ENCODE data around the gene CBLN3. TPM values are rescaled to one million over a fixed set of nuclear protein-coding genes. Genes with fewer than 3 reads are reported as not detected.
"Not testable (repeated sequence)": the region's sequence is repeated elsewhere in the genome, so short reads cannot be mapped to it uniquely, and the experiment has no call there.

CBLN3 gene
- total RNA-seq (10 to 100 TPM in 1 of 2 donors, 1 to 10 TPM in 1; 4.3 to 10.2 TPM), polyA plus RNA-seq (1 to 10 TPM; 1.3 to 5.6 TPM)
- long read RNA-seq, donor 1, partial matches to known transcripts: 2 of 5 reads
- long read RNA-seq, donor 1, other reads (novel, unspliced or antisense): 1 of 5 reads
- long read RNA-seq, donor 2, partial matches to known transcripts: 0 of 3 reads
- long read RNA-seq, donor 2, other reads (novel, unspliced or antisense): 0 of 3 reads

DNA sequence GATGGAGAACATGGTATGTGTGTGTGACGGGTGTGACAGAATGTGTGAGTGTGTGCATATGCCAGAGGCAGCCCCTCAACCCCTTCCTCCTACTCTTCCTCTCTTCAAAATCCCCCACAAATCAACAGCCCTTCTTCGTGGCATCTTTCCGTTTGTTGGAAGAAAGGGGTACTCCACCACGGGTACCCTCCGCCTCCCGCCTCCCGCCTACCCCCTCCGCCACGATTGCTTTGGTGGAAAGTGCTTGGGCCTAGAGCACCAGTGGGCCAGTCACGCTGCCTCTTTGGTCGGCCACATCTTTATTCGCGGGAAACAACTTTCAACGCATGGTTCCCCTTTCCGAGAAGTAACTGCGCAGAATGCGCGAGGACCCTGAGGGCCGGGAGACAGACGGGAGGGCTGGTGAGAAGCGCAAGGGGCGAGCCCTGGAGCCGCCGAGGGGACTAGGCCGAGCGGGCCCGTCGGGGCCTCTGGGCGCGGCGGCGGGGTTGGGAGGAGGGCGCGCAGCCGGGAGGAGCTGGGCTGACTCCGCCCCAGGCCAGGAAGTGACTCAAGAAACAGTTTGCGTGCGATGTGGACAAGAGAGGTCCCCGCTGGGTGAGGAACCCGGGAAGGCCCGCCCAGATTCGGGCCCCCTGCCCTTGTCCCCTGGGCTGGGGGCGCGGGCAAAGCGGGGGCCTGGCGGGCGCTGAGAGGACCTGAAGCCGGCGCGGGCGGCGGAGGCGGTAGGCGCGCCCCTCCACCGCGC is at the start of gene CBLN3, which contains the start of gene KHNYN:
CBLN3 (minus strand) TSS at position 274 of the 748 bp plus-strand sequence. CDS start 614 bp downstream, outside the sequence.
KHNYN (plus strand) TSS at position 560 of the 748 bp plus-strand sequence. CDS start 777 bp downstream, outside the sequence.
- Histone ChIP-seq H3K4me1 (ENCODE audit: control insufficient read depth in 1 of 2, insufficient read depth in 2 of 2, low read length in 2 of 2) (no peaks in the 10 kb centered on the region), H3K4me3 (ENCODE audit: low read length in 2 of 2) (peak within 1 kb of the TSS; percentile 60 to 66), H3K27ac (ENCODE audit: low read depth in 1 of 2, low read length in 2 of 2) (peak within 1 kb of the TSS; percentile 90 to 94), H3K27me3 (ENCODE audit: control insufficient read depth in 1 of 2, insufficient read depth in 2 of 2, low read length in 1 of 2) (no peaks in the 10 kb centered on the region), H3K9me3 (ENCODE audit: control insufficient read depth, low read length) (no peaks in the 10 kb centered on the region), H3K36me3 (ENCODE audit: control insufficient read depth in 1 of 2, insufficient read depth in 2 of 2, low read length in 1 of 2) (no peaks in the 10 kb centered on the region)
- intact Hi-C loops (cut with DNase I): loop anchor here (1.0 to 10.0 kb wide), 4 partner anchors 63 to 315 kb away; partner anchors contain the start of genes DCAF11 (in 1 of the 2) and NRL (in 1 of the 2)
- DNase-seq (peak; percentile 96), ATAC-seq (ENCODE audit: low FRiP score) (peak; percentile 91)
- WGBS, 2 donors: 2 to 3% methylated on average over 54 to 57 of the region's 57 CpGs

DNA sequence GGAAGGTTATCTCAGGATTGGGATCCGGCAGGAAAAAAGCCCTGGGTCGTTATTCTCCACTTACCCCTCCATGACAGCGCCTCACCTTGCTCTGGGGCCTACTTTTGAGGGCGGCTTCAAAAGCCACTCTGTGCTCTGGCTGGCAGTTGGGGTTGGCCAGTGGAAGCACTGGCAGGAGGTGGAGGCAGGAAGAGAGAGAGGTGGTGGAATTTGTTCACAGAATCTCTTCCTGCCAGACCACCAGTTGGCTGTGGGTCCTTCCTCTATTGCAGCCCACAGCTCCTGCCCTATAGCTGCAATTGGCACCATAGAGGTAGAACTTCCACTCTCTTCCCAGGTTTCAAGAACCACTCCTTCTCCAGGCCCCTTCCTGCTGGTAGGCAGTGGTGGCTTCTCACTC is 45.8 kb upstream of the CBLN3 start:
- Histone ChIP-seq H3K27ac (ENCODE audit: low read depth in 1 of 2, low read length in 2 of 2) (no peak overlapping the region), H3K9me3 (ENCODE audit: control insufficient read depth, low read length) (no peaks in the 10 kb centered on the region), H3K27me3 (ENCODE audit: control insufficient read depth in 1 of 2, insufficient read depth in 2 of 2, low read length in 1 of 2) (no peaks in the 10 kb centered on the region), H3K4me3 (ENCODE audit: low read length in 2 of 2) (no peak overlapping the region), H3K36me3 (ENCODE audit: control insufficient read depth in 1 of 2, insufficient read depth in 2 of 2, low read length in 1 of 2) (no peaks in the 10 kb centered on the region), H3K4me1 (ENCODE audit: control insufficient read depth in 1 of 2, insufficient read depth in 2 of 2, low read length in 2 of 2) (no peaks in the 10 kb centered on the region)
- intact Hi-C loops (cut with DNase I): no loop called here
- 84 to 90% methylated on average over 4 of the region's 4 CpGs for WGBS, 2 donors
- no peak for ATAC-seq (ENCODE audit: low FRiP score)
- no peak for DNase-seq

DNA sequence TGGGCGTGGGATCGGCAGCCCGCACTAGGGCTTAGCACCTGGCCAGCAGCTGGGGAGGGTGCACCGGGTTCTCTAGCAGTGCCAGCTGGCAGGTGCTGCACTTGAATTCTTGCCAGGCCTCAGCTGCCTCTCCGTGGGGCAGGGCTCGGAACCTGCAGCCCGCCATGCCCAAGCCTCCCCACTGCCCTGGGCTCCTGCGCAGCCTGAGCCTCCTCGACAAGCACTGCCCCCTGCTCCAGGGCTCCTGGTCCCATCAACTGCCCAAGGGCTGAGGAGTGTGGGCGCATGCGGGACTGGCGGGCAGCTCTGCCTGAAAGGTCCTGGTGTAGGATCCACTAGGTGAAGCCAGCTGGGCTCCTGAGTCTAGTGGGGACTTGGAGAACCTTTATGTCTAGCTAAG is 43.7 kb upstream of the CBLN3 start:
- Histone ChIP-seq H3K4me1 (ENCODE audit: control insufficient read depth in 1 of 2, insufficient read depth in 2 of 2, low read length in 2 of 2) (no peaks in the 10 kb centered on the region), H3K9me3 (ENCODE audit: control insufficient read depth, low read length) (no peaks in the 10 kb centered on the region), H3K27me3 (ENCODE audit: control insufficient read depth in 1 of 2, insufficient read depth in 2 of 2, low read length in 1 of 2) (no peaks in the 10 kb centered on the region), H3K27ac (ENCODE audit: low read depth in 1 of 2, low read length in 2 of 2) (no peak overlapping the region), H3K36me3 (ENCODE audit: control insufficient read depth in 1 of 2, insufficient read depth in 2 of 2, low read length in 1 of 2) (no peaks in the 10 kb centered on the region), H3K4me3 (ENCODE audit: low read length in 2 of 2) (no peak overlapping the region)
- no peak for ATAC-seq (ENCODE audit: low FRiP score)
- 68 to 95% methylated on average over 12 of the region's 12 CpGs for WGBS, 2 donors
- intact Hi-C loops (cut with DNase I): no loop called here
- no peak for DNase-seq

DNA sequence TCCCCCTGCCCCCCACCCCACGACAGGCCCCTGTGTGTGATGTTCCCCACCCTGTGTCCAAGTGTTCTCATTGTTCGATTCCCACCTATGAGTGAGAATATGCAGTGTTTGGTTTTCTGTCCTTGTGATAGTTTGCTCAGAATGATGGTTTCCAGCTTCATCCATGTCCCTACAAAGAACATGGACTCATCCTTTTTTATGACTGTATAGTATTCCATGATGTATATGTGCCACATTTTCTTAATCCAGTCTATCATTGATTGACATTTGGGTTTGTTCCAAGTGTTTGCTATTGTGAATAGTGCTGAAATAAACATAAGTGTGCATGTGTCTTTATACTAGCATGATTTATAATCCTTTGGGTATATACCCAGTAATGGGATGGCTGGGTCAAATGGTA is 41.0 kb upstream of the CBLN3 start:
- H3K4me3 ChIP-seq (ENCODE audit: low read length in 2 of 2); ATAC-seq (ENCODE audit: low FRiP score); H3K4me1 ChIP-seq (ENCODE audit: control insufficient read depth in 1 of 2, insufficient read depth in 2 of 2, low read length in 2 of 2); H3K27me3 ChIP-seq (ENCODE audit: control insufficient read depth in 1 of 2, insufficient read depth in 2 of 2, low read length in 1 of 2); intact Hi-C loops (cut with DNase I); H3K9me3 ChIP-seq (ENCODE audit: control insufficient read depth, low read length); DNase-seq; H3K36me3 ChIP-seq (ENCODE audit: control insufficient read depth in 1 of 2, insufficient read depth in 2 of 2, low read length in 1 of 2); H3K27ac ChIP-seq (ENCODE audit: low read depth in 1 of 2, low read length in 2 of 2): not testable (repeated sequence)
- 83 to 89% methylated on average over 2 of the region's 2 CpGs for WGBS, 2 donors

DNA sequence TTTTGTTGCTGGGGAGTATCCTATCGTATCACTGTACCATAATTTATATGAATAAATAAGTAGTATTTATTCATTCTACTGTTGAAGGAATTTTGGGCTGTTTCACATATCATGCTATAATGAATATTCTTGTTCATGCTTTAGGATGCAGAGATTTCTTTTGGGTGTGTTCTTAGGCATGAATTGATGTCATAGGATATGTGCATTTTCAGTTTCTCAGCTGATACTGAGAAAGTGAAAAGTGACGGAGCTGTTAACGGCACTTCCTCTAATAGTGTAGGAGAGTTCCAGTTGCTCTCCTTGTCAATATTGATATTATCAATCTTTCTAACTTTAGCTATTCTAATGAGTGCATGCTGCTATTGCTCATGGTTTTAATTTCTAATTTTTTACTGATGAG is 36.3 kb upstream of the CBLN3 start:
- H3K4me3 ChIP-seq (ENCODE audit: low read length in 2 of 2): no peak overlapping the region
- H3K4me1 ChIP-seq (ENCODE audit: control insufficient read depth in 1 of 2, insufficient read depth in 2 of 2, low read length in 2 of 2): no peaks in the 10 kb centered on the region
- DNase-seq: no peak
- no peak for ATAC-seq (ENCODE audit: low FRiP score)
- intact Hi-C loops (cut with DNase I): no loop called here
- H3K27me3 ChIP-seq (ENCODE audit: control insufficient read depth in 1 of 2, insufficient read depth in 2 of 2, low read length in 1 of 2): no peaks in the 10 kb centered on the region
- 86 to 91% methylated on average over 3 of the region's 3 CpGs for WGBS, 2 donors
- H3K9me3 ChIP-seq (ENCODE audit: control insufficient read depth, low read length): no peaks in the 10 kb centered on the region
- H3K36me3 ChIP-seq (ENCODE audit: control insufficient read depth in 1 of 2, insufficient read depth in 2 of 2, low read length in 1 of 2): no peaks in the 10 kb centered on the region
- no peak overlapping the region for H3K27ac ChIP-seq (ENCODE audit: low read depth in 1 of 2, low read length in 2 of 2)

DNA sequence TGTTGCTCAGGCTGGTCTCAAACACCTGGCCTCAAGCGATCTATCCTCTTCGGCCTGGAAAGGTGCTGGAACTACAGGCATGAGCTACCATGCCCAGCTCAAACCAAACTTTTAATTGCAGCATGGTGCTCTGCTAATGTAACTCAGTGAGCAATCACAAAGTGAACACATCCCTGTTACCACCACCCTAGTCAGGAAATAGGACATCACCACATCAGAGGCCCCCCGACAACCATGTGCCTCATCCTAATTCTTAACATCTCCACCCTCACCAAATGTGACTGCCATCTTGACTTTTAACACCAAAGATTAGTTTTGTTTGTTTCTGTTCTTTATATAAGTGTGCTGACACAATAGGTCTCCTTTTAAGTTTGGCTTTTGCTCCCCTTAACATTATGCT is 35.9 kb upstream of the CBLN3 start:
- intact Hi-C loops (cut with DNase I): no loop called here
- Histone ChIP-seq H3K27me3 (ENCODE audit: control insufficient read depth in 1 of 2, insufficient read depth in 2 of 2, low read length in 1 of 2) (no peaks in the 10 kb centered on the region), H3K27ac (ENCODE audit: low read depth in 1 of 2, low read length in 2 of 2) (no peak overlapping the region), H3K9me3 (ENCODE audit: control insufficient read depth, low read length) (no peaks in the 10 kb centered on the region), H3K4me1 (ENCODE audit: control insufficient read depth in 1 of 2, insufficient read depth in 2 of 2, low read length in 2 of 2) (no peaks in the 10 kb centered on the region), H3K4me3 (ENCODE audit: low read length in 2 of 2) (no peak overlapping the region), H3K36me3 (ENCODE audit: control insufficient read depth in 1 of 2, insufficient read depth in 2 of 2, low read length in 1 of 2) (no peaks in the 10 kb centered on the region)
- ATAC-seq (ENCODE audit: low FRiP score): no peak
- WGBS, 2 donors: 96 to 97% methylated on average over 3 of the region's 3 CpGs
- DNase-seq: no peak

DNA sequence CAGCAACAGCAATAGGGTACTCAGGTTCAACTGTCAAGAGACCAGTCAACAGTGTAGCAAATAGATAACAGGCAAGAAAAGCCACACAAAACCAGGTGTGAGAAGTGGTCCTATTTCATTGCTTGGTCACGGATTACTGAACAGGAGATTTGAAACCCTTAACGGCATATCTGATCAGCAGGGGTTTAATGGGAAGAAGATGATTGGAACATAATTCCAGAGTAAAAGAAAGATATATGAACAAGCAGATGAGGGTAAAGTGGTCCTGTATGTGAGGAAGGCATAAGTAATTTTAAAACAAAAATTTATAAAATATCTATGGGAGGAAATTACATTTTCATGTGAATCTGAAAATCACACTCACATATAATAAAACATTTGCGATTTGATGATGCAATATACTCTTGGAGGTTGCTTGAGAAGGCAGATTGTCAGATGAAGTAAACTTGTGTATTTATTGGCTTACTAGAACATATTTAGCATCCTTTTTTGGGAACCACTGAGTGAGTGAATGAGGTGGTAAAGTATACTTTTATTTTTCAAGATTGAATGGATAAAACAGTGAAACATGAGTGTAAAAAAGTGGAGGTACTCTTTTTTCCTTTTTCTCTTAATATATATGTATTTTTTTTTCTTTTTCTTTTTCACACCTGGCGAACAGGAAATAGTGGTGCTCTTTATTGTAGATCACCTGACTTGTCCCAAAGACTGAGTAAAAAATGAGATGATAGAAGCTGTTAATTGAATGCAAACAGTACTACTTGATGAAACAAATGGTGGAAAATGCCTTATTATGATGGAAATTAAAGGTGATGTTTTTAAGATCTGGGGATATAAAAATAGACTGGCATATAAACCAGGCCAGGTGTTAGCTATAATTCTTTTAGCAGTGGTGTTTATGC is 34.7 kb upstream of the CBLN3 start:
- H3K4me3 ChIP-seq (ENCODE audit: low read length in 2 of 2): no peak overlapping the region
- H3K9me3 ChIP-seq (ENCODE audit: control insufficient read depth, low read length): no peaks in the 10 kb centered on the region
- no peaks in the 10 kb centered on the region for H3K36me3 ChIP-seq (ENCODE audit: control insufficient read depth in 1 of 2, insufficient read depth in 2 of 2, low read length in 1 of 2)
- WGBS, 2 donors: 69 to 91% methylated on average over 4 of the region's 4 CpGs
- H3K27ac ChIP-seq (ENCODE audit: low read depth in 1 of 2, low read length in 2 of 2): no peak overlapping the region
- no peak for ATAC-seq (ENCODE audit: low FRiP score)
- no peaks in the 10 kb centered on the region for H3K4me1 ChIP-seq (ENCODE audit: control insufficient read depth in 1 of 2, insufficient read depth in 2 of 2, low read length in 2 of 2)
- no peak for DNase-seq
- no peaks in the 10 kb centered on the region for H3K27me3 ChIP-seq (ENCODE audit: control insufficient read depth in 1 of 2, insufficient read depth in 2 of 2, low read length in 1 of 2)
- intact Hi-C loops (cut with DNase I): no loop called here

DNA sequence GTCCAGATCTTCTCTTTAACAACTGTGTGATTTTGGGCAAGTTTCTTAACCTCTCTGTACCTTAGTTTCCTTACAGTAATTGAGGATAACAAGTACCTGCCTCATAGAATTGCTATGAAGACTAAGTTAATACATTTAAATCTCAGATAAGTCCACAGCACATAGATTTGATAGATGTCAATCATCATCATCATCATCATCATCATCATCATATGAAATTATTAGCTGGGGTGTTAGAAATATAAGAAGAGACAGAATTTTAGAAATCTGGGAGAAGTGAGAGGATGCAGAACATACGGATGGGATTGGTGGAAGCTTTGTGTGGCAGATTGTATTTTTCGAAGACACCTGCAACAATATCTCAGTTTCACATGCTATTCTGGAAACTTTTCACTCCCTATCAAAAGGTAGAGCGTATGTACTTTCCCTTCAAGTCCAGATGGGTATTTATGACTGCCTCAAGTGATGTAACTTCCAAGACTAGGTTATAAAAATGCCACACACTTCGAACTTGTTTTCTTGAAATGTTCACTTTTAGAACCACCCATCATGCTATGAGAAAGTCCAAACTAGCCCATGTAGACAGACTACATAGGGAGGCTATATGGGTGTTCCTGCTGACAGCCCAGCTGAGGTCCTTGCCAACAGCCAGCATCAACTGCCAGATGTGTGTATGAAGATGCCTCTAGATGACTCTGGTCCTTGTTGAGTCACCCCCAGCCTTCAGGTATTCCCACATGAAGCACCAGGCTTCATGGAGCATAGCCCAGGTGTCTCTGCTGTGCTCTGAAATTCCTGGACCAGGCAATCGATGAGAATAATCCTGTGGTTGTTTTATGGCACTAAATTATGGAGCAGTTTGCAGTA is 33.8 kb upstream of the CBLN3 start:
- Histone ChIP-seq H3K36me3 (ENCODE audit: control insufficient read depth in 1 of 2, insufficient read depth in 2 of 2, low read length in 1 of 2) (no peaks in the 10 kb centered on the region), H3K9me3 (ENCODE audit: control insufficient read depth, low read length) (no peaks in the 10 kb centered on the region), H3K27ac (ENCODE audit: low read depth in 1 of 2, low read length in 2 of 2) (no peak overlapping the region), H3K27me3 (ENCODE audit: control insufficient read depth in 1 of 2, insufficient read depth in 2 of 2, low read length in 1 of 2) (no peaks in the 10 kb centered on the region), H3K4me1 (ENCODE audit: control insufficient read depth in 1 of 2, insufficient read depth in 2 of 2, low read length in 2 of 2) (no peaks in the 10 kb centered on the region), H3K4me3 (ENCODE audit: low read length in 2 of 2) (no peak overlapping the region)
- intact Hi-C loops (cut with DNase I): no loop called here
- DNase-seq: no peak
- ATAC-seq (ENCODE audit: low FRiP score): no peak
- 49 to 86% methylated on average over 5 of the region's 5 CpGs for WGBS, 2 donors

Data from aorta (tissue), 5 donors.